Measurements from ENCODE around the gene AGO1. TPM values are rescaled to one million over a fixed set of nuclear protein-coding genes. Genes with fewer than 3 reads are reported as not detected.
A peak's percentile ranks its signal among the peaks of the same experiment; 100 is the strongest.

The AGO1 gene
- total and polyA plus RNA-seq, 8 donors, result 2.7 to 18.7 (median 11.5) TPM

GRCh38 chr1:35932158-35932636, 49.2 kb downstream of the AGO1 start:
- H3K27ac ChIP-seq, result no peak overlapping the region
- peaks cover 10 to 24% (median 17%) of the 10 kb centered on the region in 3 donors for H3K4me1 ChIP-seq
- H3K4me3 ChIP-seq, result peak overlapping the region in 3 of 4 donors; percentile 78 to 88 (median 82)
- no peaks in the 10 kb centered on the region for H3K27me3 ChIP-seq
- no peak for TF ChIP-seq CTCF (IDR thresholded peaks at IDR 0.05)
- H3K36me3 ChIP-seq, result no peaks in the 10 kb centered on the region
- no peaks in the 10 kb centered on the region for H3K9me3 ChIP-seq
- FAIRE-seq (no peak), DNase-seq (no peak), ATAC-seq (no peak)
- intact Hi-C loops (cut with DNase I), result no loop called here
- WGBS, 2 donors, result 17 to 25% methylated on average over 7 of the region's 7 CpGs

- H3K36me3 ChIP-seq, result no peaks in the 10 kb centered on the region
- ATAC-seq, result no peak
- no peak for DNase-seq
- TF ChIP-seq CTCF (IDR thresholded peaks at IDR 0.05), result no peak
- no peak for FAIRE-seq
- H3K4me1 ChIP-seq, result peaks cover 10 to 24% (median 17%) of the 10 kb centered on the region in 3 donors
- intact Hi-C loops (cut with DNase I), result no loop called here
- no peak overlapping the region for H3K27ac ChIP-seq
- H3K27me3 ChIP-seq, result no peaks in the 10 kb centered on the region
- no peaks in the 10 kb centered on the region for H3K9me3 ChIP-seq
- no peak overlapping the region for H3K4me3 ChIP-seq
Observed at GRCh38 chr1:35932941-35933340, 49.9 kb downstream of the AGO1 start.

GRCh38 chr1:35935442-35936388, 52.7 kb downstream of the AGO1 start:
- Histone ChIP-seq H3K4me3 (no peak overlapping the region), H3K27me3 (no peaks in the 10 kb centered on the region), H3K9me3 (no peaks in the 10 kb centered on the region), H3K27ac (no peak overlapping the region), H3K36me3 (no peaks in the 10 kb centered on the region), H3K4me1 (peaks cover 5 to 24% (median 8%) of the 10 kb centered on the region in 3 donors)
- intact Hi-C loops (cut with DNase I), result no loop called here
- ATAC-seq (no peak), FAIRE-seq (no peak), DNase-seq (no peak)
- TF ChIP-seq CTCF (IDR thresholded peaks at IDR 0.05), result no peak
- WGBS, 2 donors, result 84 to 86% methylated on average over 2 of the region's 2 CpGs

GRCh38 chr1:35936838-35937237, 53.8 kb downstream of the AGO1 start:
- no peak for TF ChIP-seq CTCF (IDR thresholded peaks at IDR 0.05)
- Histone ChIP-seq H3K36me3 (no peaks in the 10 kb centered on the region), H3K4me1 (peaks cover 5 to 24% (median 10%) of the 10 kb centered on the region in 3 donors), H3K9me3 (no peaks in the 10 kb centered on the region), H3K4me3 (no peak overlapping the region), H3K27me3 (no peaks in the 10 kb centered on the region), H3K27ac (no peak overlapping the region)
- no peak for DNase-seq
- 92 to 96% methylated on average over 3 of the region's 3 CpGs for WGBS, 2 donors
- no peak for FAIRE-seq
- ATAC-seq, result no peak
- intact Hi-C loops (cut with DNase I), result no loop called here

GRCh38 chr1:35939484-35939883, 56.5 kb downstream of the AGO1 start:
- Histone ChIP-seq H3K4me1 (peaks cover 0 to 6% (median 5%) of the 10 kb centered on the region in 3 donors), H3K4me3 (no peak overlapping the region), H3K36me3 (no peaks in the 10 kb centered on the region), H3K27me3 (no peaks in the 10 kb centered on the region), H3K9me3 (no peaks in the 10 kb centered on the region), H3K27ac (no peak overlapping the region)
- DNase-seq (no peak), ATAC-seq (no peak), FAIRE-seq (no peak)
- TF ChIP-seq CTCF (IDR thresholded peaks at IDR 0.05), result no peak
- 97% methylated on average over 3 of the region's 3 CpGs for WGBS, 2 donors
- intact Hi-C loops (cut with DNase I), result no loop called here
